ENCODE measurements around the gene CILP2. TPM values are rescaled to one million over a fixed set of nuclear protein-coding genes. Genes with fewer than 3 reads are reported as not detected.
A peak's percentile ranks its signal among the peaks of the same experiment; 100 is the strongest.

The CILP2 gene
- total and polyA plus RNA-seq, 9 of the 15 experiments (the other 6 are each of a cell fraction or from before 2014, with no cell fraction given) = 0.04 to 0.35 (median 0.05) TPM; not detected in 2

DNA sequence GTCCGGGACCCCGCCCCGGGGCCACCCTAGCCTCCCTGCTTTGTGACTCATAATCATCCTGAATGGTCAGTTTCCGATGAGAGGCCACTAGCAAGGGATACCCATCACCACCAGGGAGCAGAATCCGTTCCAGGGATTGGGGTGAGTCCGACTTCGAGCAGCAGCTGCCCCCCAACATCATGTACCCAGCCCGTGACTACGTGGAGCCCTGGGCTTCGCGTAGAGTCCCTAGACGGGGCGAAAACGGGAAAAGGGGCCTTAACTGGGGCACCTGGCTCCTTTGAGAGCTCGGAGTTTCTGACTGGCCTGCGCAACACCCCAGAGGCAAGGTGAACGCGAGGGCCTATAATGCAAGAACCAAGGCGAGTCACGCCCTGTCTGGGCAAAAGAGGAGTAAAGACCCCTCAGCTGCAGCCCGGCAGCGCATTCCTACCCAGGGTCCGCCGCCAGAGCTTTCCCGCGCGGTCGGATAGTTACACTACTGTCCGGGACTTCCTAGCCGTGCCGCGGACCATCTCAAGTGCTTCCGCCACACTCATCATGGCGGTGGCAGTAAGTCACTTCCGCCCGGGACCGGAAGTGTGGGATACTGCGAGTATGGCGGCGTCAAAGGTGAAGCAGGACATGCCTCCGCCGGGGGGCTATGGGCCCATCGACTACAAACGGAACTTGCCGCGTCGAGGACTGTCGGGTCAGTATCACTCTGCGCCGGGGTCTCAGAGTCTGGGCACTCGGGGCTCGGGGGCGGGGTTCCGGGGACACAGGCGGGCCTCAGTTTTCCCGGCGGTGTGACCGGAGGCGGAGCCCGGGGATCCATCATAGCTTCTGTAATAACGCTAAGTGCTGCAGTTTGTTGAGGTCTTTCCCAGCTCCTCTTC lies 22.2 kb upstream of the CILP2 start, which contains the start of gene NDUFA13 (continued):
- TF ChIP-seq, protein P1, sequence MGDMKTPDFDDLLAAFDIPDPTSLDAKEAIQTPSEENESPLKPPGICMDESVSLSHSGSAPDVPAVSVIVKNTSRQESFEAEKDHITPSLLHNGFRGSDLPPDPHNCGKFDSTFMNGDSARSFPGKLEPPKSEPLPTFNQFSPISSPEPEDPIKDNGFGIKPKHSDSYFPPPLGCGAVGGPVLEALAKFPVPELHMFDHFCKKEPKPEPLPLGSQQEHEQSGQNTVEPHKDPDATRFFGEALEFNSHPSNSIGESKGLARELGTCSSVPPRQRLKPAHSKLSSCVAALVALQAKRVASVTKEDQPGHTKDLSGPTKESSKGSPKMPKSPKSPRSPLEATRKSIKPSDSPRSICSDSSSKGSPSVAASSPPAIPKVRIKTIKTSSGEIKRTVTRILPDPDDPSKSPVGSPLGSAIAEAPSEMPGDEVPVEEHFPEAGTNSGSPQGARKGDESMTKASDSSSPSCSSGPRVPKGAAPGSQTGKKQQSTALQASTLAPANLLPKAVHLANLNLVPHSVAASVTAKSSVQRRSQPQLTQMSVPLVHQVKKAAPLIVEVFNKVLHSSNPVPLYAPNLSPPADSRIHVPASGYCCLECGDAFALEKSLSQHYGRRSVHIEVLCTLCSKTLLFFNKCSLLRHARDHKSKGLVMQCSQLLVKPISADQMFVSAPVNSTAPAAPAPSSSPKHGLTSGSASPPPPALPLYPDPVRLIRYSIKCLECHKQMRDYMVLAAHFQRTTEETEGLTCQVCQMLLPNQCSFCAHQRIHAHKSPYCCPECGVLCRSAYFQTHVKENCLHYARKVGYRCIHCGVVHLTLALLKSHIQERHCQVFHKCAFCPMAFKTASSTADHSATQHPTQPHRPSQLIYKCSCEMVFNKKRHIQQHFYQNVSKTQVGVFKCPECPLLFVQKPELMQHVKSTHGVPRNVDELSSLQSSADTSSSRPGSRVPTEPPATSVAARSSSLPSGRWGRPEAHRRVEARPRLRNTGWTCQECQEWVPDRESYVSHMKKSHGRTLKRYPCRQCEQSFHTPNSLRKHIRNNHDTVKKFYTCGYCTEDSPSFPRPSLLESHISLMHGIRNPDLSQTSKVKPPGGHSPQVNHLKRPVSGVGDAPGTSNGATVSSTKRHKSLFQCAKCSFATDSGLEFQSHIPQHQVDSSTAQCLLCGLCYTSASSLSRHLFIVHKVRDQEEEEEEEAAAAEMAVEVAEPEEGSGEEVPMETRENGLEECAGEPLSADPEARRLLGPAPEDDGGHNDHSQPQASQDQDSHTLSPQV (IDR thresholded peaks at IDR 0.05) = no peak
- TF ChIP-seq, protein P2, sequence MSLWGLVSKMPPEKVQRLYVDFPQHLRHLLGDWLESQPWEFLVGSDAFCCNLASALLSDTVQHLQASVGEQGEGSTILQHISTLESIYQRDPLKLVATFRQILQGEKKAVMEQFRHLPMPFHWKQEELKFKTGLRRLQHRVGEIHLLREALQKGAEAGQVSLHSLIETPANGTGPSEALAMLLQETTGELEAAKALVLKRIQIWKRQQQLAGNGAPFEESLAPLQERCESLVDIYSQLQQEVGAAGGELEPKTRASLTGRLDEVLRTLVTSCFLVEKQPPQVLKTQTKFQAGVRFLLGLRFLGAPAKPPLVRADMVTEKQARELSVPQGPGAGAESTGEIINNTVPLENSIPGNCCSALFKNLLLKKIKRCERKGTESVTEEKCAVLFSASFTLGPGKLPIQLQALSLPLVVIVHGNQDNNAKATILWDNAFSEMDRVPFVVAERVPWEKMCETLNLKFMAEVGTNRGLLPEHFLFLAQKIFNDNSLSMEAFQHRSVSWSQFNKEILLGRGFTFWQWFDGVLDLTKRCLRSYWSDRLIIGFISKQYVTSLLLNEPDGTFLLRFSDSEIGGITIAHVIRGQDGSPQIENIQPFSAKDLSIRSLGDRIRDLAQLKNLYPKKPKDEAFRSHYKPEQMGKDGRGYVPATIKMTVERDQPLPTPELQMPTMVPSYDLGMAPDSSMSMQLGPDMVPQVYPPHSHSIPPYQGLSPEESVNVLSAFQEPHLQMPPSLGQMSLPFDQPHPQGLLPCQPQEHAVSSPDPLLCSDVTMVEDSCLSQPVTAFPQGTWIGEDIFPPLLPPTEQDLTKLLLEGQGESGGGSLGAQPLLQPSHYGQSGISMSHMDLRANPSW (CRISPR knock-in tag; IDR thresholded peaks at IDR 0.05) = no peak
- TF ChIP-seq, protein P3, sequence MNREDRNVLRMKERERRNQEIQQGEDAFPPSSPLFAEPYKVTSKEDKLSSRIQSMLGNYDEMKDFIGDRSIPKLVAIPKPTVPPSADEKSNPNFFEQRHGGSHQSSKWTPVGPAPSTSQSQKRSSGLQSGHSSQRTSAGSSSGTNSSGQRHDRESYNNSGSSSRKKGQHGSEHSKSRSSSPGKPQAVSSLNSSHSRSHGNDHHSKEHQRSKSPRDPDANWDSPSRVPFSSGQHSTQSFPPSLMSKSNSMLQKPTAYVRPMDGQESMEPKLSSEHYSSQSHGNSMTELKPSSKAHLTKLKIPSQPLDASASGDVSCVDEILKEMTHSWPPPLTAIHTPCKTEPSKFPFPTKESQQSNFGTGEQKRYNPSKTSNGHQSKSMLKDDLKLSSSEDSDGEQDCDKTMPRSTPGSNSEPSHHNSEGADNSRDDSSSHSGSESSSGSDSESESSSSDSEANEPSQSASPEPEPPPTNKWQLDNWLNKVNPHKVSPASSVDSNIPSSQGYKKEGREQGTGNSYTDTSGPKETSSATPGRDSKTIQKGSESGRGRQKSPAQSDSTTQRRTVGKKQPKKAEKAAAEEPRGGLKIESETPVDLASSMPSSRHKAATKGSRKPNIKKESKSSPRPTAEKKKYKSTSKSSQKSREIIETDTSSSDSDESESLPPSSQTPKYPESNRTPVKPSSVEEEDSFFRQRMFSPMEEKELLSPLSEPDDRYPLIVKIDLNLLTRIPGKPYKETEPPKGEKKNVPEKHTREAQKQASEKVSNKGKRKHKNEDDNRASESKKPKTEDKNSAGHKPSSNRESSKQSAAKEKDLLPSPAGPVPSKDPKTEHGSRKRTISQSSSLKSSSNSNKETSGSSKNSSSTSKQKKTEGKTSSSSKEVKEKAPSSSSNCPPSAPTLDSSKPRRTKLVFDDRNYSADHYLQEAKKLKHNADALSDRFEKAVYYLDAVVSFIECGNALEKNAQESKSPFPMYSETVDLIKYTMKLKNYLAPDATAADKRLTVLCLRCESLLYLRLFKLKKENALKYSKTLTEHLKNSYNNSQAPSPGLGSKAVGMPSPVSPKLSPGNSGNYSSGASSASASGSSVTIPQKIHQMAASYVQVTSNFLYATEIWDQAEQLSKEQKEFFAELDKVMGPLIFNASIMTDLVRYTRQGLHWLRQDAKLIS (CRISPR knock-in tag; IDR thresholded peaks at IDR 0.05) = no peak
- TF ChIP-seq ZNF444 (CRISPR knock-in tag; IDR thresholded peaks at IDR 0.05) (no peak), ZNF212 (CRISPR knock-in tag; IDR thresholded peaks at IDR 0.05) (no peak), DDX20 (tag; IDR thresholded peaks at IDR 0.05; ENCODE audit: low read depth) (no peak), MBD2 (IDR thresholded peaks at IDR 0.05; ENCODE audit: borderline replicate concordance, low read depth) (peak; percentile 80; the same call in 1 of the 2 replicates), ZNF24 (IDR thresholded peaks at IDR 0.05) (no peak), CBX1 (IDR thresholded peaks at IDR 0.05; ENCODE audit: low read depth) (peak; percentile 69; the same call in 1 of the 2 replicates), CHD4 (IDR thresholded peaks at IDR 0.05; ENCODE audit: insufficient read depth, insufficient replicate concordance, low read depth, low read length, poor library complexity, severe bottlenecking) (no peak), NFE2L1 (tag; IDR thresholded peaks at IDR 0.05; ENCODE audit: borderline replicate concordance, low read depth) (no peak), POLR3G (IDR thresholded peaks at IDR 0.05; ENCODE audit: extremely low read depth, insufficient read length, insufficient replicate concordance) (no peak)
- TF ChIP-seq, protein P4, sequence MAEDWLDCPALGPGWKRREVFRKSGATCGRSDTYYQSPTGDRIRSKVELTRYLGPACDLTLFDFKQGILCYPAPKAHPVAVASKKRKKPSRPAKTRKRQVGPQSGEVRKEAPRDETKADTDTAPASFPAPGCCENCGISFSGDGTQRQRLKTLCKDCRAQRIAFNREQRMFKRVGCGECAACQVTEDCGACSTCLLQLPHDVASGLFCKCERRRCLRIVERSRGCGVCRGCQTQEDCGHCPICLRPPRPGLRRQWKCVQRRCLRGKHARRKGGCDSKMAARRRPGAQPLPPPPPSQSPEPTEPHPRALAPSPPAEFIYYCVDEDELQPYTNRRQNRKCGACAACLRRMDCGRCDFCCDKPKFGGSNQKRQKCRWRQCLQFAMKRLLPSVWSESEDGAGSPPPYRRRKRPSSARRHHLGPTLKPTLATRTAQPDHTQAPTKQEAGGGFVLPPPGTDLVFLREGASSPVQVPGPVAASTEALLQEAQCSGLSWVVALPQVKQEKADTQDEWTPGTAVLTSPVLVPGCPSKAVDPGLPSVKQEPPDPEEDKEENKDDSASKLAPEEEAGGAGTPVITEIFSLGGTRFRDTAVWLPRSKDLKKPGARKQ (CRISPR knock-in tag; IDR thresholded peaks at IDR 0.05) = no peak

All from K562 (cell line).